AML-193 (cell line): ENCODE data around the gene FDPS.
"Not testable (repeated sequence)": the region's sequence is repeated elsewhere in the genome, so short reads cannot be mapped to it uniquely, and the experiment has no call there.

Experiments
- DNase-seq, 2 experiments: peaks; one replicate each; lab custom pipeline; 2025; lab: John Stamatoyannopoulos, UW

The FDPS gene

GRCh38 chr1:155285631-155286044 is 23.0 kb upstream of the FDPS start:
- no peak for DNase-seq

GRCh38 chr1:155286544-155286943 is 22.1 kb upstream of the FDPS start:
- no peak for DNase-seq

GRCh38 chr1:155287987-155288543 is 20.6 kb upstream of the FDPS start:
- DNase-seq = no peak

- DNase-seq = not testable (repeated sequence)
Observed at GRCh38 chr1:155291006-155291405, 17.7 kb upstream of the FDPS start.

GRCh38 chr1:155293086-155293749 is 15.4 kb upstream of the FDPS start:
- no peak for DNase-seq

GRCh38 chr1:155294520-155295182 is 14.0 kb upstream of the FDPS start:
- DNase-seq = no peak

- no peak for DNase-seq
Observed at GRCh38 chr1:155295183-155295941, 13.3 kb upstream of the FDPS start.

- no peak for DNase-seq
Observed at GRCh38 chr1:155295942-155296267, 12.8 kb upstream of the FDPS start.

GRCh38 chr1:155296661-155297060 is 12.0 kb upstream of the FDPS start:
- no peak for DNase-seq

GRCh38 chr1:155297384-155297783 is 11.3 kb upstream of the FDPS start:
- no peak for DNase-seq

- no peak for DNase-seq
Observed at GRCh38 chr1:155300024-155300423, 8.6 kb upstream of the FDPS start.

- DNase-seq = no peak
Observed at GRCh38 chr1:155300553-155301329, 7.9 kb upstream of the FDPS start.

- no peak for DNase-seq
Observed at GRCh38 chr1:155301342-155301841, 7.3 kb upstream of the FDPS start, which contains the start of gene PKLR. PKLR (minus strand) TSS chr1:155301438; CDS start chr1:155301395, 43 bp downstream.

- no peak for DNase-seq
Observed at GRCh38 chr1:155304558-155305063, 4.1 kb upstream of the FDPS start.

- no peak for DNase-seq
Observed at GRCh38 chr1:155305881-155306391, 2.7 kb upstream of the FDPS start.

GRCh38 chr1:155307247-155307740 is 1.4 kb upstream of the FDPS start:
- DNase-seq = peak in 1 of 2 experiments; percentile 24

- DNase-seq = no peak
Observed at GRCh38 chr1:155309423-155310021, 856 bp downstream of the FDPS start.

- no peak for DNase-seq
Observed at GRCh38 chr1:155313261-155313660, 4.6 kb downstream of the FDPS start.

GRCh38 chr1:155316922-155317321 is 8.3 kb downstream of the FDPS start:
- no peak for DNase-seq

GRCh38 chr1:155318082-155318481 is 9.4 kb downstream of the FDPS start:
- no peak for DNase-seq

GRCh38 chr1:155319536-155319935 is 10.9 kb downstream of the FDPS start:
- no peak for DNase-seq
